Hematopoietic multipotent progenitor cell treated with erythropoietin and hydrocortisone succinate and interleukin-3 and kit ligand, for 8 days (in vitro differentiated cells): ENCODE measurements around the gene MMP25.

Source experiments
- DNase-seq: peaks from one replicate; pipeline ENCODE4 v3.0.0-alpha.2; 2015

The MMP25 gene

DNA sequence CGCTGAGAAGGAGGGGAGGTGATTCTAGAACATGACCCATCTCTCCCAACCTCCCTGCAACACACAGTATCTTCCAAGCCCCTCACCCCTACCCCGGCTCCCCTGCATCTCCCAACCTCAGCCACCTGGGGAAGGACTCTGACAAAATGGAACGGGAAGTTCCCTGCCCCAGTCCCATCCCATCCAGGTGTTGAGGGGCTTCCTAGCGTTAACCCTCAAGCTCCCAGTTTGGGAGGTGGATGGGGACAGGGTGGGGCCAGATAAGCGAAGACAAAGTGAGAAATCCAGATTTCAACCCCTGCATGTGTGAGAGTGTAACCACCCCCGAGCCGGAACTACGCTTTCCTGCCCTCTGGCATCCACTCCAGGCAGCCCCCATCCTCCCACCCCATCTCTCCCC is 50.9 kb downstream of the MMP25 start:
- no peak for DNase-seq

DNA sequence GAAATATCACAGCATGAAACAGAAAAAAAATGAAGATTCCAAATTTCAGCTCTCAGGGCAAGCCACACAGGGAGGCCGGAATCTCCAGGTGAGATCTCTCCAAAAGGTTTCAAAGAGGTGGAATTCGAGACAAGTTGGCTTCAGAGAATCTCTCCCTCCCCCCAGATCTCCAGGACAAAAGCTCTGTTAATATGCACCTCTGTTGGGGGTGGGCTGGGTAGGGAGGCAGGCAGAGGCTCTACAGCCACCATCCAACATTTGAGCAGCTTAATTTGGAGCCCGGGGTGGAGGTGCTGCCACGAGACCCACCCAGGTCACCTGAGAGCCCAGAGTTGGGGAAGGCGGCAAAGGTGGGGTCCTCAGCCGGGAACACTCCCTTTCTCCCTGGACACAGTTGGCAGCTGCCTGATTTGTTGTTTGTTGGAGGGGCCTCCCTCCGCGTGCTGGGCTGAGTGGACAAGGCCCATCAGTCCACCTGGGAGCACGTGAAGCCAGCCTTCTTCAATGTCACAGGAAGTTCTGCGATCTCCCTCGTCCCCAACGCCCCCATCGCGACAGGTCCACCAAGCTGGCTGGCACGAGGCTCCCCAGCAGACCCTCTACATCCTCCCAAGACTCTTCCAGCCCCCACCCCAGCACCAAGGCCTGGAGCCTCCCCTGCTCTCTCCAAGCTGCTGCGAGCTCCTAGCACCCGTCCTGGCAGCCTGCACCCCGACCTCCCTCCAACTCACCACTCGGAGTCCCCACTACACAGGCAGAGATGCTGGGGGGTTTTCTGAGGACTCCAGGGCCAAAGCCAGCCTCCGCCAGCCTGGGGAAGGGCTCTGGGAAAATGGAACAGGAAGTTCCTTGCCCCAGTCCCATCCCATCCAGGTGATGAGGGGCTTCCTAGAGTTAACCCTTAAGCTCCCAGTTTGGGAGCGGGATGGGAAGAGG is 52.4 kb downstream of the MMP25 start, which contains the start of gene ZSCAN10:
Gene ZSCAN10, minus strand, starts transcription at position 836 of the 936 bp plus-strand sequence. CDS start 6,357 bp downstream, outside the sequence.
- no peak for DNase-seq

DNA sequence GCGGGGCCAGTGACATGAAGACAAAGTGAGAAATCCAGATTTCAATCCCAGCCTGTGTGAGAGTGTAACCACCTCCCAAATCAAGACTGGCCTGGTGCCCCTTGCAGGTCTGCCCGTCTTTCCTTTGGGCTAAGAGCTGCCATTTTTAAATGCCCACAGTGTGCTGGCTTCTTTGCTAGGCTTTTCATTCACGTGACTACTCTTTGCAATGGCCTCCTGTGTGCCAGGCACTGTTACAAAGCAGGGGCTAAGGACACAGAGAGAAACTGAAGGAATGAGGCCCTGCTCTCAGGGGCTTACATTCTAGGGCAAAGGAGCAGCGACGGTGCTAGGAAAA is 53.0 kb downstream of the MMP25 start:
- no peak for DNase-seq

DNA sequence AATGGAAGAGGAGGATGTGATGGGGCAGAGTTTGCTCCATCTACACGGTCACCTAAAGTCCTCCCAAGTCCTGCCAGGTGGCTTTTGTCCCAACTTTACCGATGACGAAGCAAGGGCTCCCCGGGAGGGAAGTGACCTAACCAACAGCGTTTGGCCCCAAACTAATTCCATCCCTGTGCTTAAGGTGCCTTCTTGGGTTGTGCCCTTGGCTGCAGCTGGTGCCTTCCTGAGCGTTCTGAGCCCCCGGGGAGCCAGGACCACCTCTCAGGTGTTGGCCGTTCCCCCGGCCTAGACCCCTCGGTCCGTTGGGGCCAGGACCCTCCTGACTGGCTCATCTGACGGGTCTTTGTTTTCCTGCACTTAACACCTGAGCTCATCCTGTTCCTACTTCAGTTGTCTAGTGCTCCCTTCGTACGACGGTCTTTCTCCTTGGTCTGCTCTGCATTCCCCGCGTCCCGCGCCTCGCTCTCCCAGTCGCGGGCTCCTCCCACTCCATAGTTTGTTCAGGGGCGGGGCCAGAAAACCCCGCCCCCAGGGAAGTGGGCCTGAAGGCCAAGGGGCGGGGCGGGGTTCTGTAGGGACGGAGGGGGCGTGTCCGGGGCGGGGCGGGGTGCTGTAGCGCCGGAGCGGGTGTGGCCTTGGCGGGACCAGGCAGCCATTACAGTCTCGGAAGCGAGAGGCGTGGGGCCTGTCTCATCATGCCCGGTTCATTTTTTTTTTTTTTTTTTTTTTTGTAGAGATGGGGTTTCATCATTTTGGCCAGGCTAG is 53.6 kb downstream of the MMP25 start:
- DNase-seq: peak; percentile 93

DNA sequence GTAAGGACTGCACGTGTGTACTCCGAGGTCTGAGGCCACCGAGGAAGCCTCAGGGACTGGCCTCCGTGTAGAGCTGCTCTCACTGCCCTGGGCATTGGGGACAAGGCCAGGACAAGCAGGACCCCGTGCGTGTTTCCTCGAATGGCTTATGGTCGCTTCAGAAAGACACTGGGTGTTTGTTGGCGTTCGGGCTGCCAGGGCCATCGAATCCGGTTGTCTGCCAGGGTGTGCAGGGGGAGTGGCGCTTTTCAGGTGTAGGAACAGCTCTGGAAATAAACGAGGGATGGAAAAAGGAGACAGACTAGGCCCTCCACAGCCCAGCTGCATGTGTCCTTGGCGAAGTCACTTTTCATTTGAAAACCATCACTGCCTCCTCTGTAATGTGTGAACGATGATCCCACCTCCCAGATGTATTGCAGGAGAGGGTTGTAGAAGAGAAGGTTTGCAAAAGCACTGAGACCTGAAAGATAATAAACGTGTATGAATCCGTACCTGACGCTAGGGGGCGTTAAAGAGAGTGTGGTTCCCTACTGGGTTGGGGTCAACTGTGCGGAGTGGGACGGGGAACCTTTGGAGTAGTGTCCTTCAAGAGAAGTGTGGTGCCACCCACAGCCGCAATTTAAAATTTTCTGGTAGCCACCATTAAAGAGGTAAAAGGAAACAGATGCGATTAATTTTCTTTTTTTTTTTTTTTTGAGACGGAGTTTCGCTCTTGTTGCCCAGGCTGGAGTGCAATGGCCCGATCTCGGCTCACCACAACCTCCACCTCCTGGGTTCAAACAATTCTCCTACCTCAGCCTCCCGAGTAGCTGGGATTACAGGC is 54.9 kb downstream of the MMP25 start:
- peak; percentile 84 for DNase-seq

DNA sequence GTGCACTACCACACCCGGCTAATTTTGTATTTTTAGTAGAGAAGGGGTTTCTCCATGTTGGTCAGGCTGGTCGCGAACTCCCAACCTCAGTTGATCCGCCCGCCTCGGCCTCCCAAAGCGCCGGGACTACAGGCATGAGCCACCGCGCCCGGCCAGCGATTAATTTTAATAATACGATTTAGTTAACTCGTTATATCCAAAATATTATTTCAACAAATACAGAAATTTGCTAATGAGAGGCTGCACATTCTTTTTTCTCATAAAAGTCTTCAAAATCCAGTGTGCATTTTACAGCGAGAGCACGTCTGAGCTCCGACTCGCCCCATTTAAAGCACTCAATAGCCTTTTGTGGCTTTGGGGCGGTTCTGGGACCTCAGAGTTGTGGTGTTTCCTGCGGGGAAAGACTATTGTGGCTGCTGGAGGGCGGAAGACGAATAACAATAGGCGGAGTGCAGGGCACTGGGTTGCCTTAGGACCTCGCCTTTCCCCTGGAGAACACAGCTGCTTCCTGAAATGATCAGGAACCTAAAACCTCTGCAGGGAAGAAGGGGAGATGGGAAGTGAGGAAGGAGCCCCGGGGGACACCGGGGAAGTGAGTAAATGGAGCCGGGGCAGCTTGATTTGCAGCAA is 55.6 kb downstream of the MMP25 start:
- peak; percentile 68 for DNase-seq

DNA sequence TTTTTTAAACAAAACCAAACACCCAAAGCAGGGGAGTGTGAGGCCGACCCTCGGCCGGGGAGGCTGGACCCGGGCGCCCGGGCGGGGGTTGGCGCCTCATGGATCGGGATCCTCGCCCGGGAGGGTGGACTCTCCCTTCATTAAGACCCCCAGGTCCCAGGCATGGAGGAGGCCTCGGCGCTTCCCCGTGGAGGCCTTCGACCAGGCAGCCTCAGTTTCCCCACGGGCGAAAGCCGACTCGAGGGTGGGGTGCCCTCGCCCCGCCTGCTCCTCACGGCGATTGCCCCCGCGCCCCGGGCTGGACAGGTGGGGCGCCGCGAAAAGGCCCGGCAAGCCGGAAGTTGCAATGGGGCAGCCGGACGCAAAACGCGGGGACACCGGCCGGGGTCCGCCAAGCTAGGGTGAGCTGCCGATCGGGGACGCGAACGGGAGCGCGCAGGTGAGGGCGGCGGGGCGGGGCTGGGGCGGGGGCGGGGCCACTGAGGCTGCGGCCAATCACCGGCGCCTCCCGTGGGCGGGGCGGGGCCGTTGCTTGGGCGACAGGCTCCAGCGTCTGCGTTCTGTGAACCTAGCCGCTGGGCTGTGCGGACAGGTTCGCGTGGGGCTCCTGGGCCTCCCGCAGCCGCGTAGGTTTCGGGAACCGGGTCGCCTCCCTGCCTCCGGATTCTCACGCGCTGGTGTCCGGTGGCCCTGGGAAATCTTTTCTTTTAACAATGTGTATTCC is 60.0 kb downstream of the MMP25 start:
- peak; percentile 89 for DNase-seq
